Muscle layer of colon (tissue), 2 donors: Measurements from ENCODE around the gene CRADD.

Source experiments
- H3K27ac ChIP-seq: one replicate; pipeline ENCODE4 v1.7.0; 2013; ENCODE audit warnings: low read depth, mild to moderate bottlenecking, low read length, moderate library complexity
- H3K27me3 ChIP-seq, 2 donors: one replicate each; pipeline ENCODE4 v1.7.0; 2013; ENCODE audit warnings: low read length in 2 of 2, mild to moderate bottlenecking in 2 of 2; ENCODE audit not compliant: insufficient read depth in 2 of 2, control insufficient read depth in 1 of 2
- H3K36me3 ChIP-seq: one replicate; pipeline ENCODE4 v1.7.0; 2013; ENCODE audit warnings: mild to moderate bottlenecking, low read length; ENCODE audit not compliant: insufficient read depth
- H3K4me1 ChIP-seq: one replicate; pipeline ENCODE4 v1.7.0; 2013; ENCODE audit warnings: mild to moderate bottlenecking, low read length; ENCODE audit not compliant: insufficient read depth
- H3K4me3 ChIP-seq, 2 donors: one replicate each; pipeline ENCODE4 v1.7.0; 2013; ENCODE audit warnings: low read length in 2 of 2, low read depth in 1 of 2, mild to moderate bottlenecking in 1 of 2, moderate library complexity in 1 of 2
- H3K9ac ChIP-seq: one replicate; pipeline ENCODE4 v1.7.0; 2013; ENCODE audit warnings: low read length
- H3K9me3 ChIP-seq: one replicate; pipeline ENCODE4 v1.7.0; 2013; ENCODE audit warnings: mild to moderate bottlenecking, low read length
- donor health status: abdominal sarcoma.
- donor health status: Adenocarcinoma of cecum.

Gene CRADD

GRCh38 chr12:93673084-93673483 lies 4.1 kb upstream of the CRADD start:
- no peaks in the 10 kb centered on the region for H3K36me3 ChIP-seq
- H3K27me3 ChIP-seq, result no peaks in the 10 kb centered on the region
- H3K4me3 ChIP-seq, result no peak overlapping the region
- peaks cover 6% of the 10 kb centered on the region for H3K4me1 ChIP-seq
- H3K27ac ChIP-seq, result no peak overlapping the region
- no peak overlapping the region for H3K9ac ChIP-seq
- H3K9me3 ChIP-seq, result no peaks in the 10 kb centered on the region

- Histone ChIP-seq H3K4me1 (peaks cover 16% of the 10 kb centered on the region), H3K9me3 (no peaks in the 10 kb centered on the region), H3K27ac (no peak overlapping the region), H3K36me3 (no peaks in the 10 kb centered on the region), H3K4me3 (no peak overlapping the region), H3K9ac (no peak overlapping the region), H3K27me3 (no peaks in the 10 kb centered on the region)
Observed at GRCh38 chr12:93674386-93674785, 2.8 kb upstream of the CRADD start.

DNA sequence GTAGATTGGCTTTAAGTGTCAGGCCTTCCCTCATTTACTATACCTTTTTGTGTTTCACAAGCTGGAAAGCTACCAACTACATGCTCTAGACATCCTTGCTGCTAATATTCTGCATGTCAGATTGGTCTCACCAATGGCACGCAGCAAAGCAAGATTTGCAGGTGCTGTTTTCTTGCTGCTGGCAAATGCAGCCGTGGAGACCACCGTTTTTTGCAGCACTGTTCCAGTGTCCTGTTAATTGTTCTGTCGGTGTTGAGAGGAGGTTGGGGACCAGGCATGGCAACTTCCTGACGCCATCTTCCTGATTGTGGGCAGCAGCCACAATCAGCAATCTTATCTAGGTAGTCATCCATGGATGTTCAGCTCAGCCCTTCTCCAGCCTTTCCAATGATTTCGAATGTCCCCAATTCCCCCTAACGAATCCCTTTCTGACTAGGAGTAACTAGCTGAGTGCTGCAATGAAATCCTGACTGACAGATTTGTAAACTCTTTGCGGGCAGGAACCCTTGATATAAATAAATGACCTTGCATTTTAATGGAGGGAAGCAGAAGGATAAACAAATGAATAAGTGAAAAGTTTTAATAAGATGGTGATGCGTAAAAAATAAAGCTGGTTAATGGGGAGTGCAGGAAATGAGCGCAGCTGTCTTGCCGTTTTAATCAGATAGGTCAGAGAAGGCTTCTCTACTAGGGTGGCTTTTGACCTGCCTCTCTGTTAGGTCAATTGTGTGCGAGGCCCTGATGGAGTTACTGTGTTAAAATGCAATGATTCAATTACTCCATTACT lies 574 bp upstream of the CRADD start:
- no peaks in the 10 kb centered on the region for H3K36me3 ChIP-seq
- peak overlapping the region; percentile 1 to 88 for H3K4me3 ChIP-seq
- H3K4me1 ChIP-seq, result peaks cover 22% of the 10 kb centered on the region
- peak overlapping the region; percentile 89 for H3K27ac ChIP-seq
- H3K9ac ChIP-seq, result peak overlapping the region; percentile 91
- H3K27me3 ChIP-seq, result no peaks in the 10 kb centered on the region
- H3K9me3 ChIP-seq, result no peaks in the 10 kb centered on the region

GRCh38 chr12:93678779-93679178 lies 1.6 kb downstream of the CRADD start:
- no peaks in the 10 kb centered on the region for H3K9me3 ChIP-seq
- H3K36me3 ChIP-seq, result no peaks in the 10 kb centered on the region
- H3K9ac ChIP-seq, result no peak overlapping the region
- H3K4me3 ChIP-seq, result no peak overlapping the region
- H3K27me3 ChIP-seq, result no peaks in the 10 kb centered on the region
- peaks cover 34% of the 10 kb centered on the region for H3K4me1 ChIP-seq
- H3K27ac ChIP-seq, result no peak overlapping the region

DNA sequence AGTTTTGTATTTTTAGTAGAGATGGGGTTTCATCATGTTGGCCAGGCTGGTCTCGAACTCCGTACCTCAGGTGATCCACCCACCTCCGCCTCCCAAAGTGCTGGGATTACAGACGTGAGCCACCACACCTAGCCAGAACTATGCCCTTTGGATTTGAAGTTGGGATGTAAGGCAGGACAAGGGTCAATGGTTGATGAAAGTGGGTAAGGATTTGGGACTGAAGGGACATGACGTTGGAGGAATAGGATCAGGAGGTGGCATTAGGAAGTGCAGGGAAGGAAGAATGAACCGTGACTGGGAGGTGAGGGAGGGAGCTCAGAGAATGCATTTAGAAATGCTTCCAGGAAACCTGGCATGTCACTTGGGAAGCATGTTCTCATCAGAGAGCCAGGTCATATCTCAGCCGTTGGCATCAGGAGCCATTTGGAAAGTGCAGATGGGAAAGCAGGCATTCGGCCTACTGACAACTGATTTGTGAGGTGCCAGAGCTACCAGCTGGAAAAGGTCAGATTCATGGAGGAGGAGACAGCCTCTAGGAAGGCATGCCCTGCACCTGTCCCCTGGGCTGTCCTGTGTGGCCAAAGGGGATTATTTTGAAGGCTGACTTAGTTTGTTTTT lies 2.2 kb downstream of the CRADD start:
- no peaks in the 10 kb centered on the region for H3K27me3 ChIP-seq
- no peak overlapping the region for H3K9ac ChIP-seq
- H3K4me3 ChIP-seq, result no peak overlapping the region
- no peaks in the 10 kb centered on the region for H3K36me3 ChIP-seq
- H3K27ac ChIP-seq, result no peak overlapping the region
- H3K4me1 ChIP-seq, result peaks cover 34% of the 10 kb centered on the region
- H3K9me3 ChIP-seq, result no peaks in the 10 kb centered on the region

DNA sequence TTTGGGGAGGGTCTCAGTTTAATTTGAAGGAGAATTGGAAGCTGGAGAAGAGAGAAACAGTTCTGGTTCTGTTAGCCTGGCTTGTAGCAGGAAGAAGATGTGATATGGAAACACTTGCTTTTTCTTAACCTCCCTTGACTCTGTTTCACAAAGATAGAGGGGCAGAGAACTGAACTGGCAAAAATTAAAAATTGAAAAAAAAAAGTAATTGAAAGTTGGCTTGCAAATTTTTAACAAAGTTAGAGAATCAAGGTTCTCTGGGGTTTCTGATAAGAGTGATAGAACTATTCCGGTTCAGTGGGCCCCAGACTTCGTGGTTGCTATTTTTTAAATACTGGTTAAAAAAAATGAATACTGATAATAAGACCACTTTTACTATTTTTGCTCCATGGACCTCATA lies 2.8 kb downstream of the CRADD start:
- H3K27me3 ChIP-seq, result no peaks in the 10 kb centered on the region
- no peak overlapping the region for H3K9ac ChIP-seq
- H3K27ac ChIP-seq, result no peak overlapping the region
- H3K9me3 ChIP-seq, result no peaks in the 10 kb centered on the region
- no peak overlapping the region for H3K4me3 ChIP-seq
- H3K36me3 ChIP-seq, result no peaks in the 10 kb centered on the region
- H3K4me1 ChIP-seq, result peaks cover 34% of the 10 kb centered on the region

DNA sequence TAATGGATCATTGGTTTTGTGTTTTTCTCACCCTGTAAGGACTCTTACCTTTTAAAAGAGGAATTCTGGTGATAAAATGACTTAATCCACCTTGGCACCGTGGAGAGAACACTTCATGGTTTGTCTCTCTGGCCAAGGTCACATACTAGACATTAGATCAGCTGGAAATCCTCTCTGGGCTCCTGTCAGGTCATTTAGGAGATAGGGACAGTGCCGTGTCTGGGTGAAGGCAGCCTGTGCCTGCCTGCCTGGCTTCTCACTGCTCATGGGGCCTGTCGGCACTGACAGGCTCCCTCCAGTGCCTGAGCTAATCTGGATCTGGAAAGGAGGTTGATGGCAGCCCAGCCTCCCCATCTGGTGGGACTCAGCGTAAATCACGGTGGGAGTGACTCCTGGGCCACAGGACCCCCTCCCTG lies 5.7 kb downstream of the CRADD start:
- no peak overlapping the region for H3K9ac ChIP-seq
- no peaks in the 10 kb centered on the region for H3K9me3 ChIP-seq
- H3K27ac ChIP-seq, result no peak overlapping the region
- no peaks in the 10 kb centered on the region for H3K27me3 ChIP-seq
- no peak overlapping the region for H3K4me3 ChIP-seq
- H3K36me3 ChIP-seq, result no peaks in the 10 kb centered on the region
- H3K4me1 ChIP-seq, result peaks cover 37% of the 10 kb centered on the region

DNA sequence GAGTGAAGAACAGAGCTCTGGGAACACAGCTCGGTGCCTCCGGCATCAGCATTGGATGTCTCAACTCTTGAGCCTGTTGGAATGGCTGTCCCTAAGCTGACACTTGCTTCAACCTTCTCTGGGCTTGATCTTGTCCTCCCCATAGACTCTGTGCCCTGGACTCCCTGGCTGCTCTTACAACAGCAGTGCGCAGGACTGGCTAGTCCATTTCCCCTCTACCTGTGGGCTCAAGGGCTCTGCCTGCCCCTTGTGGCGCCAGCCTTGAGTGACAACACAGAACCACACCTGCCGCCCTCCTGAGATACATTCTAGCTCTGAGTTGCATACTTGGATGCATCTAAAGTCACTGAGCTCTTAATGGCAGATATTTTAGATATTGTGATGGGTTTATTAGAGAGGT lies 6.2 kb downstream of the CRADD start:
- H3K9ac ChIP-seq, result no peak overlapping the region
- H3K36me3 ChIP-seq, result no peaks in the 10 kb centered on the region
- H3K27ac ChIP-seq, result no peak overlapping the region
- peaks cover 33% of the 10 kb centered on the region for H3K4me1 ChIP-seq
- H3K27me3 ChIP-seq, result no peaks in the 10 kb centered on the region
- H3K4me3 ChIP-seq, result no peak overlapping the region
- no peaks in the 10 kb centered on the region for H3K9me3 ChIP-seq

DNA sequence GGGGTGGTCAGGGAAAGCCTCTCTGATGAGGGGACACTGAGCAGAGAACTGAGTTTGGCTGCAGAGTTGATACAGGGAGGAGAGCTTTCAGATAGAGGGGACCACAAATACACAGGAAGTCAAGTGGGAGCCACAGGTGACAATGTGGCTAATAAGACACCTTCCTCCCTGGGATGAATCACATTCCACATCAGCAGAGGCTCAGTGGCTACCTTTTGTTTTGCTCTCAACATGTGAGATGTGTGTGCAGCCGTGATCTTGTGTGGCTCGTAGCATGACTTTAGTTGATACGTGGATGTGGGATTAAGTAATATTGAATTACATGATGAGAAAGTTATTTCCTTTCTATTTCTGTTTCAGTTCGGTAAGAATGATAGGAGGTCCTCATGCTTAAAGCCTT lies 7.5 kb downstream of the CRADD start:
- Histone ChIP-seq H3K27ac (no peak overlapping the region), H3K4me3 (no peak overlapping the region), H3K4me1 (peaks cover 33% of the 10 kb centered on the region)

GRCh38 chr12:93686572-93687356 lies 9.6 kb downstream of the CRADD start:
- H3K27me3 ChIP-seq, result no peaks in the 10 kb centered on the region
- peaks cover 35% of the 10 kb centered on the region for H3K4me1 ChIP-seq
- no peak overlapping the region for H3K4me3 ChIP-seq
- H3K9ac ChIP-seq, result no peak overlapping the region
- no peaks in the 10 kb centered on the region for H3K36me3 ChIP-seq
- no peak overlapping the region for H3K27ac ChIP-seq
- H3K9me3 ChIP-seq, result no peaks in the 10 kb centered on the region

More for the DNA sequence above, 7.5 kb downstream of the CRADD start:
- no peak overlapping the region for H3K9ac ChIP-seq
- no peaks in the 10 kb centered on the region for H3K36me3 ChIP-seq
- H3K9me3 ChIP-seq, result no peaks in the 10 kb centered on the region
- no peaks in the 10 kb centered on the region for H3K27me3 ChIP-seq

DNA sequence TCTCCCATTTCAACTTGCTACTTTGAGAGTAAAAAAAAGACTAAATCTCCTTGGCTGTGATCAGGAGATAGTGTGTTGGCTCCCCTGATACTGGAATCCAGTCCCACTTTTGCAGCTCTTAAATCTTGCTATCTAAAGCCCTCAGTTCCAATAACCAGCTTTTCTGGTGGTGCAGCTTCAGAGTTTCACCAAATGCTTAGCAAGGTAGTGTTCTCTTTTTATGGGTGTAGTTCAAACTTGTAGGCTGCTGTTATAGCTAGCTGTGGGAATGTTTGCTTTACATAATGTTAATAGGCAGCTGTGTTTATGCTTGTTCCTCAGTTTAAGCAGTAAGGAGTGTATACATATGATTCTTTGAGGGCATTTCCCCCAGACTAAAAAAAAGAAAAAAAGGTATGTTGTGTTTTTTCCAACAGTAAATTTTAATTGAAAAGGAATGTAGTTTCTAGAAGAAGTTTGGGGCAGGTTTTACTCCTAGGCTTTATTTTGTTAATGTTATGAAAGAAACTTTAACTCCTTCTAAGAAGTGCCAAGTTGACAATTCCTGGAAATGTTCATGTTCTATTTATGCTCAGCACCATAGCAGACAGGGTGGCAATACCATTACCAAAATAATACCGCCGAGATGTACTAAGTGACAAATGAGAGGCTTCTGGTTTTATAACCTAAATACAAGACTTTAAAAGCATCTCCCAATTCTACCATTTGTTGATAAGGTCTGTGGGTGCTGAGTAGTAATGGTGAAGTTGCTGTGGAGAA lies 12.1 kb downstream of the CRADD start:
- no peak overlapping the region for H3K4me3 ChIP-seq
- no peak overlapping the region for H3K9ac ChIP-seq
- peaks cover 23% of the 10 kb centered on the region for H3K4me1 ChIP-seq
- H3K9me3 ChIP-seq, result no peaks in the 10 kb centered on the region
- no peaks in the 10 kb centered on the region for H3K27me3 ChIP-seq
- H3K36me3 ChIP-seq, result no peaks in the 10 kb centered on the region
- no peak overlapping the region for H3K27ac ChIP-seq
